DND-41 (cell line): ENCODE measurements around the gene VSTM2B.
"Not testable (repeated sequence)": the region's sequence is repeated elsewhere in the genome, so short reads cannot be mapped to it uniquely, and the experiment has no call there.

ENCODE experiments used
- ATAC-seq: fragments of 200-7000 bp; cut with Tn5 transposase; 3 replicates; pipeline ENCODE4 v1.9.1; 2021; ENCODE audit warnings: low read depth; ENCODE audit not compliant: insufficient read depth
- DNase-seq: peaks from one replicate; pipeline ENCODE4 v3.0.0-alpha.2; 2020
- H2AFZ ChIP-seq: 2 replicates; pipeline ENCODE4 v1.6.0; 2012; ENCODE audit warnings: low read depth, low read length
- H3K27ac ChIP-seq: 2 replicates; pipeline ENCODE4 v1.5.1; 2012; ENCODE audit warnings: low read length, inconsistent platforms
- H3K27me3 ChIP-seq: fragments of 200-600 bp; sonication (generic); 2 replicates; pipeline ENCODE4 v1.6.0; 2012; ENCODE audit warnings: low read length, mild to moderate bottlenecking, inconsistent platforms; ENCODE audit not compliant: insufficient read depth, poor library complexity
- H3K36me3 ChIP-seq: 2 replicates; pipeline ENCODE4 v1.5.1; 2012; ENCODE audit warnings: low read length, inconsistent platforms; ENCODE audit not compliant: insufficient read depth
- H3K4me1 ChIP-seq: 2 replicates; pipeline ENCODE4 v1.5.1; 2012; ENCODE audit warnings: mild to moderate bottlenecking, low read length; ENCODE audit not compliant: insufficient read depth
- H3K4me2 ChIP-seq: 2 replicates; pipeline ENCODE4 v1.6.0; 2012; ENCODE audit warnings: mild to moderate bottlenecking, moderate library complexity, low read length, inconsistent platforms; ENCODE audit not compliant: insufficient read depth
- H3K4me3 ChIP-seq, 2 experiments: fragments of 200-600 bp in 1 of 2; shearing (Covaris generic) in 1 of 2; 2 replicates each; pipeline ENCODE4 v1.5.1; 2012 to 2016; ENCODE audit warnings: inconsistent platforms in 2 of 2, low read length in 2 of 2, mild to moderate bottlenecking in 2 of 2, low read depth in 1 of 2, moderate library complexity in 1 of 2
- H3K79me2 ChIP-seq: 2 replicates; pipeline ENCODE4 v1.6.0; 2012; ENCODE audit warnings: low read length, inconsistent platforms; ENCODE audit not compliant: insufficient read depth
- H3K9ac ChIP-seq: 2 replicates; pipeline ENCODE4 v1.6.0; 2012; ENCODE audit warnings: low read depth, mild to moderate bottlenecking, inconsistent platforms, low read length, moderate library complexity
- H3K9me3 ChIP-seq: 2 replicates; pipeline ENCODE4 v1.5.1; 2012; ENCODE audit warnings: low read length, moderate library complexity, mild to moderate bottlenecking, inconsistent platforms; ENCODE audit not compliant: insufficient read depth, severe bottlenecking
- H4K20me1 ChIP-seq: 2 replicates; pipeline ENCODE4 v1.6.0; 2012; ENCODE audit warnings: low read length; ENCODE audit not compliant: insufficient read depth
- CTCF ChIP-seq: IDR thresholded peaks from 2 replicates; pipeline ENCODE4 v1.5.1; 2012; ENCODE audit warnings: borderline replicate concordance, low read length, moderate library complexity, mild to moderate bottlenecking; ENCODE audit not compliant: poor library complexity, severe bottlenecking; ENCODE audit errors: extremely low read depth
- EZH2 ChIP-seq: IDR thresholded peaks from 3 replicates; pipeline ENCODE4 v1.6.1; 2012; ENCODE audit warnings: borderline replicate concordance, low read depth, mild to moderate bottlenecking, moderate library complexity, low read length, inconsistent platforms; ENCODE audit not compliant: severe bottlenecking

The VSTM2B gene

GRCh38 chr19:29544656-29545360, 19.0 kb downstream of the VSTM2B start:
- no peaks in the 10 kb centered on the region for H3K27me3 ChIP-seq
- H4K20me1 ChIP-seq = no peaks in the 10 kb centered on the region
- no peaks in the 10 kb centered on the region for H3K4me1 ChIP-seq
- H3K9me3 ChIP-seq = no peaks in the 10 kb centered on the region
- no peaks in the 10 kb centered on the region for H3K79me2 ChIP-seq
- TF ChIP-seq CTCF (no peak), EZH2 (no peak)
- no peak overlapping the region for H3K27ac ChIP-seq
- H2AFZ ChIP-seq = no peak overlapping the region
- H3K4me2 ChIP-seq = no peak overlapping the region
- no peaks in the 10 kb centered on the region for H3K36me3 ChIP-seq
- ATAC-seq (no peak), DNase-seq (no peak)
- no peak overlapping the region for H3K9ac ChIP-seq
- no peak overlapping the region for H3K4me3 ChIP-seq

- not testable (repeated sequence) for H3K27ac ChIP-seq, ATAC-seq
These were observed 19.7 kb downstream of the VSTM2B start for GRCh38 chr19:29545447-29545846.

GRCh38 chr19:29545866-29546582, 20.2 kb downstream of the VSTM2B start:
- TF ChIP-seq EZH2 (no peak), CTCF (no peak)
- no peak for DNase-seq
- no peaks in the 10 kb centered on the region for H3K79me2 ChIP-seq
- H3K4me2 ChIP-seq = no peak overlapping the region
- H2AFZ ChIP-seq = no peak overlapping the region
- H3K4me3 ChIP-seq = no peak overlapping the region
- no peak for ATAC-seq
- no peak overlapping the region for H3K9ac ChIP-seq
- H3K4me1 ChIP-seq = no peaks in the 10 kb centered on the region
- no peak overlapping the region for H3K27ac ChIP-seq
- H3K36me3 ChIP-seq = no peaks in the 10 kb centered on the region
- no peaks in the 10 kb centered on the region for H3K27me3 ChIP-seq
- no peaks in the 10 kb centered on the region for H3K9me3 ChIP-seq
- H4K20me1 ChIP-seq = no peaks in the 10 kb centered on the region

More at GRCh38 chr19:29545447-29545846, 19.7 kb downstream of the VSTM2B start:
- not testable (repeated sequence) for H3K9me3 ChIP-seq, H3K27me3 ChIP-seq, H3K79me2 ChIP-seq, DNase-seq, H3K4me1 ChIP-seq, H2AFZ ChIP-seq, H3K4me3 ChIP-seq, H3K9ac ChIP-seq, H4K20me1 ChIP-seq, H3K4me2 ChIP-seq, H3K36me3 ChIP-seq

GRCh38 chr19:29546583-29547190, 20.9 kb downstream of the VSTM2B start:
- H3K36me3 ChIP-seq = no peaks in the 10 kb centered on the region
- no peaks in the 10 kb centered on the region for H3K9me3 ChIP-seq
- H4K20me1 ChIP-seq = no peaks in the 10 kb centered on the region
- no peaks in the 10 kb centered on the region for H3K79me2 ChIP-seq
- TF ChIP-seq CTCF = no peak
- no peak for TF ChIP-seq EZH2
- no peaks in the 10 kb centered on the region for H3K4me1 ChIP-seq
- DNase-seq (no peak), ATAC-seq (no peak)
- H3K9ac ChIP-seq = no peak overlapping the region
- no peak overlapping the region for H3K27ac ChIP-seq
- H2AFZ ChIP-seq = no peak overlapping the region
- H3K4me2 ChIP-seq = no peak overlapping the region
- H3K27me3 ChIP-seq = no peaks in the 10 kb centered on the region
- H3K4me3 ChIP-seq = no peak overlapping the region
